Liver (tissue), 9 donors: ENCODE data around the gene CLPSL2. TPM values are rescaled to one million over a fixed set of nuclear protein-coding genes. Genes with fewer than 3 reads are reported as not detected.

Experiments
- DNase-seq: peaks from one replicate; pipeline ENCODE4 v3.0.0-alpha.2; 2017; ENCODE audit warnings: low spot score
- H3K27ac ChIP-seq, 2 donors: one replicate each; pipeline ENCODE4 v1.7.0; 2013; ENCODE audit warnings: inconsistent platforms in 2 of 2, low read length in 2 of 2, control low read depth in 1 of 2, low read depth in 1 of 2, mild to moderate bottlenecking in 1 of 2
- H3K27me3 ChIP-seq, 4 donors: one replicate each; pipeline versions ENCODE4 v1.6.1 to v1.7.0; 2013; ENCODE audit warnings: low read length in 3 of 4, inconsistent platforms in 1 of 4, mild to moderate bottlenecking in 1 of 4, moderate library complexity in 1 of 4; ENCODE audit not compliant: control insufficient read depth in 4 of 4, insufficient read depth in 4 of 4
- H3K36me3 ChIP-seq, 4 donors: one replicate each; pipeline versions ENCODE4 v1.6.1 to v1.7.0; 2013; ENCODE audit warnings: low read length in 3 of 4, mild to moderate bottlenecking in 3 of 4, low read depth in 1 of 4, moderate library complexity in 1 of 4; ENCODE audit not compliant: control insufficient read depth in 4 of 4, insufficient read depth in 3 of 4
- H3K4me1 ChIP-seq, 4 donors: one replicate each; pipeline versions ENCODE4 v1.6.1 to v1.7.0; 2013; ENCODE audit warnings: low read length in 3 of 4, mild to moderate bottlenecking in 3 of 4, moderate library complexity in 1 of 4; ENCODE audit not compliant: control insufficient read depth in 4 of 4, insufficient read depth in 4 of 4
- H3K4me3 ChIP-seq, 3 donors: one replicate each; pipeline versions ENCODE4 v1.6.1 to v1.7.0; 2013; ENCODE audit warnings: low read length in 3 of 3, control low read depth in 1 of 3, low read depth in 1 of 3, mild to moderate bottlenecking in 1 of 3
- H3K9ac ChIP-seq, 2 donors: one replicate each; pipeline ENCODE4 v1.7.0; 2013; ENCODE audit warnings: low read length in 2 of 2, mild to moderate bottlenecking in 2 of 2, moderate library complexity in 2 of 2, control low read depth in 1 of 2, low read depth in 1 of 2
- H3K9me3 ChIP-seq, 4 donors: one replicate each; pipeline versions ENCODE4 v1.6.1 to v1.7.0; 2013; ENCODE audit warnings: low read length in 3 of 4; ENCODE audit not compliant: control insufficient read depth in 4 of 4
- EGR1 ChIP-seq, 2 donors: IDR thresholded peaks; 2 replicates each; pipeline ENCODE4 v1.6.1; 2016 to 2018; ENCODE audit warnings: antibody characterized with exemption in 2 of 2, low read depth in 2 of 2
- FOXA1 ChIP-seq: IDR thresholded peaks from 2 replicates; pipeline ENCODE4 v1.6.1; 2016; ENCODE audit warnings: antibody characterized with exemption
- FOXA2 ChIP-seq: IDR thresholded peaks from 2 replicates; pipeline ENCODE4 v1.6.1; 2016; ENCODE audit warnings: antibody characterized with exemption
- GABPA ChIP-seq, 2 donors: IDR thresholded peaks in 1 of 2; conservative IDR thresholded peaks in 1 of 2; 2 replicates each; pipeline ENCODE4 v1.6.1; 2016; ENCODE audit warnings: antibody characterized with exemption in 2 of 2, mild to moderate bottlenecking in 1 of 2, moderate library complexity in 1 of 2
- HNF4A ChIP-seq, 2 donors: conservative IDR thresholded peaks; 2 replicates each; pipeline ENCODE4 v1.6.1; 2016; ENCODE audit warnings: antibody characterized with exemption in 2 of 2, mild to moderate bottlenecking in 2 of 2
- HNF4G ChIP-seq: IDR thresholded peaks from 2 replicates; pipeline ENCODE4 v1.6.1; 2016; ENCODE audit warnings: antibody characterized with exemption
- JUND ChIP-seq, 2 donors: IDR thresholded peaks; 2 replicates each; pipeline ENCODE4 v1.6.1; 2016; ENCODE audit warnings: antibody characterized with exemption in 2 of 2
- NR2F2 ChIP-seq: IDR thresholded peaks from 2 replicates; pipeline ENCODE4 v1.6.1; 2016; ENCODE audit warnings: antibody characterized with exemption
- RAD21 ChIP-seq, 2 donors: IDR thresholded peaks; 2 replicates each; pipeline ENCODE4 v1.6.1; 2016; ENCODE audit warnings: antibody characterized with exemption in 2 of 2, mild to moderate bottlenecking in 2 of 2
- RXRA ChIP-seq, 2 donors: IDR thresholded peaks; 2 replicates each; pipeline ENCODE4 v1.6.1; 2017 to 2018; ENCODE audit warnings: antibody characterized with exemption in 2 of 2, mild to moderate bottlenecking in 1 of 2
- TAF1 ChIP-seq: conservative IDR thresholded peaks from 2 replicates; pipeline ENCODE4 v1.6.1; 2016; ENCODE audit warnings: antibody characterized with exemption, mild to moderate bottlenecking
- YY1 ChIP-seq: IDR thresholded peaks from 2 replicates; pipeline ENCODE4 v1.6.1; 2016; ENCODE audit warnings: antibody characterized with exemption, mild to moderate bottlenecking
- WGBS: extraction: QIAGEN DNeasy Blood & Tissue Kit; methylation state at CpG from one replicate; pipeline ENCODE4 v1.1.7; 2013; 5-methylcytosine and 5-hydroxymethylcytosine counted together
- polyA plus RNA-seq, 2 donors: library from polyadenylated mRNA; stranded (reverse) in 1 of 2; unstranded in 1 of 2; fragments of 200-250 nt in 1 of 2; fragments of >200 nt in 1 of 2; fragmentation: Nextera tagmentation in 1 of 2; extraction: Ambion mirVana in 1 of 2; gene quantifications; one replicate each; pipeline versions ENCODE4 v1.2.1 to v1.2.3, GENCODE V29; 2013 to 2015
- total RNA-seq, 2 donors: library from RNA; depleted of rRNA; stranded (reverse); fragments of >200 nt; gene quantifications; one replicate each; pipeline ENCODE4 v1.2.3, GENCODE V29; 2014
- TF ChIP-seq, protein P1 (sequence below): IDR thresholded peaks from 2 replicates; pipeline ENCODE4 v1.6.1; 2016; ENCODE audit warnings: antibody characterized with exemption
- TF ChIP-seq, protein P2 (sequence below): IDR thresholded peaks from 2 replicates; pipeline ENCODE4 v1.6.1; 2016; ENCODE audit warnings: antibody characterized with exemption
- TF ChIP-seq, protein P3 (sequence below): fragments of 150-350 bp; IDR thresholded peaks from 2 replicates; pipeline ENCODE4 v1.5.1; 2017; ENCODE audit warnings: improper control_type of control experiment, low read depth, low read length; ENCODE audit not compliant: missing input control
- TF ChIP-seq, protein P4 (sequence below): IDR thresholded peaks from 2 replicates; pipeline ENCODE4 v1.6.1; 2016; ENCODE audit warnings: antibody characterized with exemption
- TF ChIP-seq, protein P5 (sequence below): IDR thresholded peaks from 2 replicates; pipeline ENCODE4 v1.6.1; 2016; ENCODE audit warnings: antibody characterized with exemption, mild to moderate bottlenecking
- donor health status: healthy.
- donor health status: healthy.
- donor health status: healthy.
- donor health status: healthy.
- donor health status: healthy.

Gene CLPSL2, protein sequence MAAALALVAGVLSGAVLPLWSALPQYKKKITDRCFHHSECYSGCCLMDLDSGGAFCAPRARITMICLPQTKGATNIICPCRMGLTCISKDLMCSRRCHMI
- total RNA-seq (not detected), polyA plus RNA-seq (not detected)

DNA sequence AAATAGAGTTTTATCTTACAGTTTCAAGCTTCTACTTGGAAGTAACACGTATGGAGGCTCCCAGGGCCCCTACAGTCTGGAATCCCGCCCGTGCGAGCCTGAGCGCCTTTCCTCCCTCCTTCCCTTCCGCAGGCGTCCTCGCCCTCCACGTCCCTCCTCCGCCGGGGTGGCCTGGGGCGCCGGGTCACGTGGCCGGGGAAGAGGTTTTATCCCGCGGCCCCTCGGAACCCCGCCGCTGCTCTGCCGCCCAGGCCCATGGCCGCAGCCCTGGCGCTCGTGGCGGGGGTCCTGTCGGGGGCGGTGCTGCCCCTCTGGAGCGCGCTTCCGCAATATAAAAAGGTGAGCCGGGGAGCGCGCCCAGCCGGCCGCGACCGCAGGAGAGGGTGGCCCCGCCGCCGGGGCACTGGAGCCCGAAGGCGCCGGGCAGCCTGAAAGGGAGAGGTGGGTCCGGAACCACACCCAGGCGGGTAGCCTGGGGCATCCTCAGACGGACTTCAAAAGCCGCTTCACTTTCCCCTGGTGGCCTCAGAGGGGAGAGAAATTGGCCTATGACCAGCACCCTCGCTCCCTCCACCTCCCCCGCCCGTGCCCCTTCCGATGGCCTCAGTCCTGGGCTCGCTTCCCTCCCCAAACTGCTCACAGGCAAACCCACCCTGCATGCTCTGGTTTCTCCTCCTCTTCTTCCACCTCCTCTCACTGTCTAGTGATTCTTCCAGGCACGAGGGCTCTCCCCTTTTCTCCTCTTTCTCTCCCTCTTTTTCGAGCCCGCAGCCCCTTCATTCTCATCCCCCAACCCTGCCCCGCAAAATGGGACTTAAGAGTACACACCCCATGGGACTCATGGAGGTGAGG lies at the start of gene CLPSL2:
CLPSL2 (plus strand) TSS at position 235 of the 852 bp plus-strand sequence; CDS start at position 256, 21 bp downstream.
- Histone ChIP-seq H3K4me3 (peak within 1 kb of the TSS in 2 of 3 donors; percentile 14 to 57), H3K27ac (no peak within 1 kb of the TSS), H3K36me3 (no peaks in the 10 kb centered on the region), H3K9me3 (no peaks in the 10 kb centered on the region), H3K27me3 (no peaks in the 10 kb centered on the region), H3K9ac (no peak within 1 kb of the TSS), H3K4me1 (peaks cover 0 to 6% (median 3%) of the 10 kb centered on the region in 4 donors)
- TF ChIP-seq, protein P1, sequence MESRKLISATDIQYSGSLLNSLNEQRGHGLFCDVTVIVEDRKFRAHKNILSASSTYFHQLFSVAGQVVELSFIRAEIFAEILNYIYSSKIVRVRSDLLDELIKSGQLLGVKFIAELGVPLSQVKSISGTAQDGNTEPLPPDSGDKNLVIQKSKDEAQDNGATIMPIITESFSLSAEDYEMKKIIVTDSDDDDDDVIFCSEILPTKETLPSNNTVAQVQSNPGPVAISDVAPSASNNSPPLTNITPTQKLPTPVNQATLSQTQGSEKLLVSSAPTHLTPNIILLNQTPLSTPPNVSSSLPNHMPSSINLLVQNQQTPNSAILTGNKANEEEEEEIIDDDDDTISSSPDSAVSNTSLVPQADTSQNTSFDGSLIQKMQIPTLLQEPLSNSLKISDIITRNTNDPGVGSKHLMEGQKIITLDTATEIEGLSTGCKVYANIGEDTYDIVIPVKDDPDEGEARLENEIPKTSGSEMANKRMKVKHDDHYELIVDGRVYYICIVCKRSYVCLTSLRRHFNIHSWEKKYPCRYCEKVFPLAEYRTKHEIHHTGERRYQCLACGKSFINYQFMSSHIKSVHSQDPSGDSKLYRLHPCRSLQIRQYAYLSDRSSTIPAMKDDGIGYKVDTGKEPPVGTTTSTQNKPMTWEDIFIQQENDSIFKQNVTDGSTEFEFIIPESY: no peak
- no peak for TF ChIP-seq TAF1
- TF ChIP-seq, protein P2, sequence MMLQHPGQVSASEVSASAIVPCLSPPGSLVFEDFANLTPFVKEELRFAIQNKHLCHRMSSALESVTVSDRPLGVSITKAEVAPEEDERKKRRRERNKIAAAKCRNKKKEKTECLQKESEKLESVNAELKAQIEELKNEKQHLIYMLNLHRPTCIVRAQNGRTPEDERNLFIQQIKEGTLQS: no peak
- TF ChIP-seq HNF4G: no peak
- TF ChIP-seq, protein P3, sequence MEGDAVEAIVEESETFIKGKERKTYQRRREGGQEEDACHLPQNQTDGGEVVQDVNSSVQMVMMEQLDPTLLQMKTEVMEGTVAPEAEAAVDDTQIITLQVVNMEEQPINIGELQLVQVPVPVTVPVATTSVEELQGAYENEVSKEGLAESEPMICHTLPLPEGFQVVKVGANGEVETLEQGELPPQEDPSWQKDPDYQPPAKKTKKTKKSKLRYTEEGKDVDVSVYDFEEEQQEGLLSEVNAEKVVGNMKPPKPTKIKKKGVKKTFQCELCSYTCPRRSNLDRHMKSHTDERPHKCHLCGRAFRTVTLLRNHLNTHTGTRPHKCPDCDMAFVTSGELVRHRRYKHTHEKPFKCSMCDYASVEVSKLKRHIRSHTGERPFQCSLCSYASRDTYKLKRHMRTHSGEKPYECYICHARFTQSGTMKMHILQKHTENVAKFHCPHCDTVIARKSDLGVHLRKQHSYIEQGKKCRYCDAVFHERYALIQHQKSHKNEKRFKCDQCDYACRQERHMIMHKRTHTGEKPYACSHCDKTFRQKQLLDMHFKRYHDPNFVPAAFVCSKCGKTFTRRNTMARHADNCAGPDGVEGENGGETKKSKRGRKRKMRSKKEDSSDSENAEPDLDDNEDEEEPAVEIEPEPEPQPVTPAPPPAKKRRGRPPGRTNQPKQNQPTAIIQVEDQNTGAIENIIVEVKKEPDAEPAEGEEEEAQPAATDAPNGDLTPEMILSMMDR: no peak
- no peak for TF ChIP-seq RXRA (IDR thresholded peaks at IDR 0.05)
- no peak for TF ChIP-seq JUND (IDR thresholded peaks at IDR 0.05)
- no peak for TF ChIP-seq NR2F2
- TF ChIP-seq RAD21 (IDR thresholded peaks at IDR 0.05): no peak
- TF ChIP-seq, protein P4, sequence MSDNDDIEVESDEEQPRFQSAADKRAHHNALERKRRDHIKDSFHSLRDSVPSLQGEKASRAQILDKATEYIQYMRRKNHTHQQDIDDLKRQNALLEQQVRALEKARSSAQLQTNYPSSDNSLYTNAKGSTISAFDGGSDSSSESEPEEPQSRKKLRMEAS: no peak
- no peak for TF ChIP-seq FOXA2
- TF ChIP-seq FOXA1: no peak
- TF ChIP-seq EGR1 (IDR thresholded peaks at IDR 0.05; ENCODE audit: low read depth in 2 of 2): no peak
- TF ChIP-seq GABPA (IDR thresholded peaks at IDR 0.05 in 1 of 2, conservative IDR thresholded peaks at IDR 0.05 in 1 of 2): no peak
- no peak for TF ChIP-seq HNF4A (conservative IDR thresholded peaks at IDR 0.05)
- no peak for TF ChIP-seq YY1
- TF ChIP-seq, protein P5, sequence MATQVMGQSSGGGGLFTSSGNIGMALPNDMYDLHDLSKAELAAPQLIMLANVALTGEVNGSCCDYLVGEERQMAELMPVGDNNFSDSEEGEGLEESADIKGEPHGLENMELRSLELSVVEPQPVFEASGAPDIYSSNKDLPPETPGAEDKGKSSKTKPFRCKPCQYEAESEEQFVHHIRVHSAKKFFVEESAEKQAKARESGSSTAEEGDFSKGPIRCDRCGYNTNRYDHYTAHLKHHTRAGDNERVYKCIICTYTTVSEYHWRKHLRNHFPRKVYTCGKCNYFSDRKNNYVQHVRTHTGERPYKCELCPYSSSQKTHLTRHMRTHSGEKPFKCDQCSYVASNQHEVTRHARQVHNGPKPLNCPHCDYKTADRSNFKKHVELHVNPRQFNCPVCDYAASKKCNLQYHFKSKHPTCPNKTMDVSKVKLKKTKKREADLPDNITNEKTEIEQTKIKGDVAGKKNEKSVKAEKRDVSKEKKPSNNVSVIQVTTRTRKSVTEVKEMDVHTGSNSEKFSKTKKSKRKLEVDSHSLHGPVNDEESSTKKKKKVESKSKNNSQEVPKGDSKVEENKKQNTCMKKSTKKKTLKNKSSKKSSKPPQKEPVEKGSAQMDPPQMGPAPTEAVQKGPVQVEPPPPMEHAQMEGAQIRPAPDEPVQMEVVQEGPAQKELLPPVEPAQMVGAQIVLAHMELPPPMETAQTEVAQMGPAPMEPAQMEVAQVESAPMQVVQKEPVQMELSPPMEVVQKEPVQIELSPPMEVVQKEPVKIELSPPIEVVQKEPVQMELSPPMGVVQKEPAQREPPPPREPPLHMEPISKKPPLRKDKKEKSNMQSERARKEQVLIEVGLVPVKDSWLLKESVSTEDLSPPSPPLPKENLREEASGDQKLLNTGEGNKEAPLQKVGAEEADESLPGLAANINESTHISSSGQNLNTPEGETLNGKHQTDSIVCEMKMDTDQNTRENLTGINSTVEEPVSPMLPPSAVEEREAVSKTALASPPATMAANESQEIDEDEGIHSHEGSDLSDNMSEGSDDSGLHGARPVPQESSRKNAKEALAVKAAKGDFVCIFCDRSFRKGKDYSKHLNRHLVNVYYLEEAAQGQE: no peak
- WGBS: 6% methylated on average over 56 of the region's 56 CpGs
- DNase-seq: no peak
